ENCODE data around the gene FER. TPM values are rescaled to one million over a fixed set of nuclear protein-coding genes. Genes with fewer than 3 reads are reported as not detected.
A peak's percentile ranks its signal among the peaks of the same experiment; 100 is the strongest.

Gene FER
- total and polyA plus RNA-seq, 2 of the 13 experiments (the other 11 are each of a cell fraction or from before 2014, with no cell fraction given): 7.9 to 29.0 TPM

DNA sequence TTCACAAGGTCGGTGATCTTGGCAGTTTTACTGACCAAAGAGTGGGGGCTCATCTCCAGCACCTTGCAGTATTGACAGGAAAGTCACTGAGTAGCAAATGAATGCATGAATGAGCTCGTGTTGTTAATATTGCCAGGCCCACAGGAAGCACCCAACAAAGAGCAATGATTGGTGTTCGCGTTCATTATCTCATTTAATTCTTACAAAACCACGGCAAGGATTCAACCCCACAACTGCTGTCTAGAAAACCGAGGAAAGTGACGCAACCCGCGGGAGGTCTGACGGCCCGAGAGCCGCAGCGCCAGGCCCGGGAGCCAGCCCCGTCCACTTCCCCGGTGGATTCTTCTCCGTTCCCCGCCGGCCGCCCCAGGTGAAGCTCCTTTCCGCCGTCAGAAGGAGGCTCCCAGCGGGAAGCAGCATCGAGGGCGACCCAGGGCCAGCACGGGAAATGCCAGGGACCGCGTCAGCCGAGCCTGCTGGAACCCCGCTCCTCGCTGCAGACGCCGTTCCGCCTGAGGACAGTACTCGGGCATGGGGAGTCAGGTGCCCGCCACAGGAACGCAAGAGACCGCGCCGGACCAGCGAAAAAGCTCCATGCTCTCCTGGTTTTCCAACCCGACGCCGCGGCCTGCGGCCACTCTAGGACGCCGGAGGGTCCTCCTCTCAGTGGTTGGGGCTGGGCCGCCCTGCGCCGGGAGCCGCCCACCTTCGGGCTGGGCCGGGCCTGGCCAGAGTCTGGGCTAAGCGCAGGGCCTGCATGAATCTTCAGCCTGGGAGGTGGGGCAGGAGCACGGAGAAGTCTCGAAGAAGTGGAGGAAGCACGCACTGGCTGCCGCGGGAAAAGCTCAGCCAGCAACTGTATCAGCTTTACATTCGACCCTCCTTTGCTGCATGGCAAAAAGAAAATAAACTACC is 19.8 kb upstream of the FER start (continued):
- TF ChIP-seq, protein P1, sequence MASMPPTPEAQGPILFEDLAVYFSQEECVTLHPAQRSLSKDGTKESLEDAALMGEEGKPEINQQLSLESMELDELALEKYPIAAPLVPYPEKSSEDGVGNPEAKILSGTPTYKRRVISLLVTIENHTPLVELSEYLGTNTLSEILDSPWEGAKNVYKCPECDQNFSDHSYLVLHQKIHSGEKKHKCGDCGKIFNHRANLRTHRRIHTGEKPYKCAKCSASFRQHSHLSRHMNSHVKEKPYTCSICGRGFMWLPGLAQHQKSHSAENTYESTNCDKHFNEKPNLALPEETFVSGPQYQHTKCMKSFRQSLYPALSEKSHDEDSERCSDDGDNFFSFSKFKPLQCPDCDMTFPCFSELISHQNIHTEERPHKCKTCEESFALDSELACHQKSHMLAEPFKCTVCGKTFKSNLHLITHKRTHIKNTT (CRISPR knock-in tag; IDR thresholded peaks at IDR 0.05): no peak
- TF ChIP-seq ZNF484 (CRISPR knock-in tag; IDR thresholded peaks at IDR 0.05; ENCODE audit: borderline replicate concordance, low read depth): no peak
- TF ChIP-seq MTF1 (CRISPR knock-in tag; IDR thresholded peaks at IDR 0.05): peak; percentile 59; the same call in 1 of the 2 replicates
- no peak for TF ChIP-seq SMC3 (IDR thresholded peaks at IDR 0.05; ENCODE audit: low read length)
- no peak for TF ChIP-seq PHF5A (CRISPR knock-in tag; IDR thresholded peaks at IDR 0.05; ENCODE audit: low read depth, unreplicated experiment)
- TF ChIP-seq HDAC2 (CRISPR knock-in tag; IDR thresholded peaks at IDR 0.05): peak; percentile 61
- no peak for TF ChIP-seq SSRP1 (CRISPR knock-in tag; IDR thresholded peaks at IDR 0.05)
- TF ChIP-seq NFE2 (CRISPR knock-in tag; IDR thresholded peaks at IDR 0.05): no peak
- peak; percentile 93 for TF ChIP-seq HDAC1 (CRISPR knock-in tag; IDR thresholded peaks at IDR 0.05)
- TF ChIP-seq ZBTB7A (CRISPR knock-in tag; IDR thresholded peaks at IDR 0.05): no peak
- peak; percentile 56; the same call in 1 of the 2 replicates for TF ChIP-seq ZNF460 (CRISPR knock-in tag; IDR thresholded peaks at IDR 0.05; ENCODE audit: borderline replicate concordance)
- TF ChIP-seq, protein P2, sequence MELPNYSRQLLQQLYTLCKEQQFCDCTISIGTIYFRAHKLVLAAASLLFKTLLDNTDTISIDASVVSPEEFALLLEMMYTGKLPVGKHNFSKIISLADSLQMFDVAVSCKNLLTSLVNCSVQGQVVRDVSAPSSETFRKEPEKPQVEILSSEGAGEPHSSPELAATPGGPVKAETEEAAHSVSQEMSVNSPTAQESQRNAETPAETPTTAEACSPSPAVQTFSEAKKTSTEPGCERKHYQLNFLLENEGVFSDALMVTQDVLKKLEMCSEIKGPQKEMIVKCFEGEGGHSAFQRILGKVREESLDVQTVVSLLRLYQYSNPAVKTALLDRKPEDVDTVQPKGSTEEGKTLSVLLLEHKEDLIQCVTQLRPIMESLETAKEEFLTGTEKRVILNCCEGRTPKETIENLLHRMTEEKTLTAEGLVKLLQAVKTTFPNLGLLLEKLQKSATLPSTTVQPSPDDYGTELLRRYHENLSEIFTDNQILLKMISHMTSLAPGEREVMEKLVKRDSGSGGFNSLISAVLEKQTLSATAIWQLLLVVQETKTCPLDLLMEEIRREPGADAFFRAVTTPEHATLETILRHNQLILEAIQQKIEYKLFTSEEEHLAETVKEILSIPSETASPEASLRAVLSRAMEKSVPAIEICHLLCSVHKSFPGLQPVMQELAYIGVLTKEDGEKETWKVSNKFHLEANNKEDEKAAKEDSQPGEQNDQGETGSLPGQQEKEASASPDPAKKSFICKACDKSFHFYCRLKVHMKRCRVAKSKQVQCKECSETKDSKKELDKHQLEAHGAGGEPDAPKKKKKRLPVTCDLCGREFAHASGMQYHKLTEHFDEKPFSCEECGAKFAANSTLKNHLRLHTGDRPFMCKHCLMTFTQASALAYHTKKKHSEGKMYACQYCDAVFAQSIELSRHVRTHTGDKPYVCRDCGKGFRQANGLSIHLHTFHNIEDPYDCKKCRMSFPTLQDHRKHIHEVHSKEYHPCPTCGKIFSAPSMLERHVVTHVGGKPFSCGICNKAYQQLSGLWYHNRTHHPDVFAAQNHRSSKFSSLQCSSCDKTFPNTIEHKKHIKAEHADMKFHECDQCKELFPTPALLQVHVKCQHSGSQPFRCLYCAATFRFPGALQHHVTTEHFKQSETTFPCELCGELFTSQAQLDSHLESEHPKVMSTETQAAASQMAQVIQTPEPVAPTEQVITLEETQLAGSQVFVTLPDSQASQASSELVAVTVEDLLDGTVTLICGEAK (IDR thresholded peaks at IDR 0.05): no peak
- TF ChIP-seq, protein P2 (CRISPR knock-in tag; IDR thresholded peaks at IDR 0.05): peak; percentile 82
- 0 out of 2 replicates have a peak, but pooled peaks have one; percentile 53 for TF ChIP-seq ARHGAP35 (CRISPR knock-in tag; IDR thresholded peaks at IDR 0.05; ENCODE audit: borderline replicate concordance)
- peak; percentile 93 for TF ChIP-seq IRF9 (CRISPR knock-in tag; IDR thresholded peaks at IDR 0.05; ENCODE audit: borderline replicate concordance)

Measured in HepG2 (cell line).